Smooth muscle cell of trachea (primary cell): ENCODE measurements around the gene SGO1. TPM values are rescaled to one million over a fixed set of nuclear protein-coding genes. Genes with fewer than 3 reads are reported as not detected.

Experiments used
- total RNA-seq: library from RNA; depleted of rRNA; stranded (reverse); fragments of >200 nt; gene quantifications from 2 replicates; pipeline ENCODE4 v1.2.1, GENCODE V29; 2014

Gene SGO1
- total RNA-seq, result 0.17 and 9.9 TPM in 2 replicates

GRCh38 chr3:20185679-20186599, at the start of gene SGO1:
TSS of gene SGO1 (minus strand) at chr3:20186206. CDS start at chr3:20184027, 2,179 bp downstream.

Other genes with a start within 250 kb of the SGO1 start
- gene RAB5A, start 239.1 kb downstream of the SGO1 start, total RNA-seq, result 63.2 and 80.1 TPM in 2 replicates
- not detected in 2 replicates for gene PP2D1, start 173.9 kb downstream of the SGO1 start, total RNA-seq
- gene KAT2B, start 145.8 kb downstream of the SGO1 start, total RNA-seq, result 12.2 and 19.3 TPM in 2 replicates